Measurements from ENCODE around the gene STKLD1. TPM values are rescaled to one million over a fixed set of nuclear protein-coding genes. Genes with fewer than 3 reads are reported as not detected.
"Not testable (repeated sequence)": the region's sequence is repeated elsewhere in the genome, so short reads cannot be mapped to it uniquely, and the experiment has no call there.

Gene STKLD1
- total RNA-seq, 1 donor from 2014 or later: 0.27 TPM

- no peak for ATAC-seq
- intact Hi-C loops (cut with DNase I): no loop called here
- no peak for DNase-seq (ENCODE audit: missing footprints)
Measured at GRCh38 chr9:133445293-133445969, 69.3 kb downstream of the STKLD1 start.

GRCh38 chr9:133448487-133448972 lies 72.4 kb downstream of the STKLD1 start:
- intact Hi-C loops (cut with DNase I): no loop called here
- ATAC-seq (no peak), DNase-seq (ENCODE audit: missing footprints) (no peak)

GRCh38 chr9:133449760-133450159 lies 73.6 kb downstream of the STKLD1 start:
- intact Hi-C loops (cut with DNase I): no loop called here
- ATAC-seq (no peak), DNase-seq (ENCODE audit: missing footprints) (no peak)

DNA sequence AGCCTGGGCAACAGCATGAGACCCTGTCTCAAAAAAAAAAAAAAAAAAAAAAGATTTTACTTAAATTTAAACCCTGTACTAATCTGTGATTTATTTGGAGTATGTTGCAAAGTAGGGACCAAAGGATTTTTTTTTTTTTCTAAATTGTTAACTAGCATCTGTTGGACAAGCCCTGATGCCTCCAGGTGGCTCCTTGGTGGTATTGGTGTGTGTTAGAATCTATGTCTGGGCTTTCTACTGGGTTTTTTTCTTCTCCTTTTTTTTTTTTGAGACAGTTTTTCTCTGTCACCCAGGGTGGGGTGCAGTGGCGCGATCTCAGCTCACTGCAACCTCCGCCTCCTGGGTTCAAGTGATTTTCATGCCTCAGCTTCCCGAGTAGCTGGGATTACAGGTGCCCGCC lies 75.7 kb downstream of the STKLD1 start:
- DNase-seq (ENCODE audit: missing footprints); ATAC-seq; intact Hi-C loops (cut with DNase I): not testable (repeated sequence)

- ATAC-seq (no peak), DNase-seq (ENCODE audit: missing footprints) (no peak)
- intact Hi-C loops (cut with DNase I): no loop called here
Measured at GRCh38 chr9:133452562-133452961, 76.4 kb downstream of the STKLD1 start.

DNA sequence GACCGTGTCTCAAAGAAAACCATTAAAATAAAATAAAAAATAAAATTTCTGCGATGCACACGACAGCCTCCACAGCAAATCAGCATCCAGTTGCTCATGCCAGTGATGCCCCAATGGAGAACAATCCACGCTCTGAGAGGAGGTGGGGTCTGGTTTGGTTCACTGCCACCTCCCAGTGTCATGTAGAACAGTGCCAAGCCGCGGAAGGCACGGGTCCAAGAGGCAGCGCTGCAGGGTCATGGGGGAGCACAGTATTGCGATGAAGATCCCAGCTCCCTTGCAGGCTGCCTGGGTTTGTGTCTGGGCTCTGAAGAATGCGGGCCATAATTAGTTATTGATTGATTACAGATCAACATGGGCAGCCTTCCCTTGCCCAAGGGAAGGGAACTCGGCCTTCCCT lies 77.5 kb downstream of the STKLD1 start:
- DNase-seq (ENCODE audit: missing footprints): no peak
- intact Hi-C loops (cut with DNase I): no loop called here
- ATAC-seq: no peak

- intact Hi-C loops (cut with DNase I): no loop called here
- no peak for DNase-seq (ENCODE audit: missing footprints)
- no peak for ATAC-seq
Measured at GRCh38 chr9:133454325-133454724, 78.2 kb downstream of the STKLD1 start.

DNA sequence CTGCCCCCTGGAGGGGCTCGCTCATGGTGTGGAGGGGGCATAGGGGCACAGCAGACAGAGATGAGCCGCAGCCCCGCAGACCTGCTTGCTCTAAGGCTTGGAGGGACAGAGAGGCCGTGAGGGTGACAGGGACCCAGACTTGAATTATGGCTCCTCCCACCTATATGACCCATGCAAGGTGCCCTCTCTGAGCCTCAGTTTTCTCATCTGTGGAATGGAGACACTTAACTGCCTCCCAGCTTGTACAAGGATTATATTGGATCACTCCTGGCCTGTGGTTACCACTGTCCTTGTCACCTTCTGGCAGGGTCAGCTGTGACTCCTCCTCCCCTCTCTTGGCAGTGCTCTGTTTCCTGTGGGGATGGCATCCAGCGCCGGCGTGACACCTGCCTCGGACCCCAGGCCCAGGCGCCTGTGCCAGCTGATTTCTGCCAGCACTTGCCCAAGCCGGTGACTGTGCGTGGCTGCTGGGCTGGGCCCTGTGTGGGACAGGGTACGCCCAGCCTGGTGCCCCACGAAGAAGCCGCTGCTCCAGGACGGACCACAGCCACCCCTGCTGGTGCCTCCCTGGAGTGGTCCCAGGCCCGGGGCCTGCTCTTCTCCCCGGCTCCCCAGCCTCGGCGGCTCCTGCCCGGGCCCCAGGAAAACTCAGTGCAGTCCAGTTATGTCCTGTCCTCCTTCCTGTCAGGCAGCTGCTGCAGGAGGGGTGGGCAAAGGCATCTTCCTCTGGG lies 78.9 kb downstream of the STKLD1 start:
- ATAC-seq: no peak
- intact Hi-C loops (cut with DNase I): no loop called here

More for the DNA sequence above, 78.9 kb downstream of the STKLD1 start:
- no peak for DNase-seq (ENCODE audit: missing footprints)

Other genes starting within 250 kb of the STKLD1 start
- gene GBGT1, start 212.5 kb upstream of the STKLD1 start, total RNA-seq: 8.2 TPM
- not detected for gene OBP2B, start 167.1 kb upstream of the STKLD1 start, total RNA-seq
- 1.5 TPM for gene ABO, start 101.2 kb upstream of the STKLD1 start, total RNA-seq
- 13.4 TPM for gene SURF6, start 40.2 kb upstream of the STKLD1 start, total RNA-seq
- 20.8 TPM for gene MED22, start 28.2 kb upstream of the STKLD1 start, total RNA-seq
- 977 TPM for gene RPL7A, start 28.1 kb upstream of the STKLD1 start, total RNA-seq
- gene SURF1, start 19.9 kb upstream of the STKLD1 start, total RNA-seq: 62.6 TPM
- 13.2 TPM for gene SURF2, start 19.8 kb upstream of the STKLD1 start, total RNA-seq
- 68.4 TPM for gene SURF4, start 306 bp upstream of the STKLD1 start, total RNA-seq
- 18.7 TPM for gene REXO4, start 41.6 kb downstream of the STKLD1 start, total RNA-seq
- 3.6 TPM for gene ADAMTS13, start 46.0 kb downstream of the STKLD1 start, total RNA-seq
- 13.9 TPM for gene CACFD1, start 83.6 kb downstream of the STKLD1 start, total RNA-seq
- 2.7 TPM for gene SLC2A6, start 102.7 kb downstream of the STKLD1 start, total RNA-seq
- not detected for gene MYMK, start 148.6 kb downstream of the STKLD1 start, total RNA-seq
- gene ADAMTSL2, start 158.3 kb downstream of the STKLD1 start, total RNA-seq: 9.5 TPM
- 0.22 TPM for gene FAM163B, start 233.0 kb downstream of the STKLD1 start, total RNA-seq